ENCODE data around the gene BCL2A1.

Gene BCL2A1

DNA sequence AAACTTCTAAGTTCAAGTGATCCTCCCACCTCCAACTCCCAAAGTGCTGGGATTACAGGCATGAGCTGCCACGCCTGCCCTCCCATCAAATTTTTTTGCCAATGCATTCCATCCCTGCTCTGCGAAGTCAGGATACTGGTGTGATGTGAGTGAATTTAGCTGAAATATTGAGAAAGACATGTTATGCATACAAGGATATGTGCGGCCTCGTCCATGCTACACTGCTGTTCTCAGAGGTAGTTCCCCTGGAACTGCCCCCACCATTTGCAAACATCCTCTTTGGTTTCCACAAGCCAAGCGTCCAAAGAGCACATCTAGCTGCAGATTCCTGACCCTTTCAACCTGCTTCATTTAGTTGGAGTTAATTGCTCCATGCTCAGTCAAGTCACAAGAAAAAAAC, 36.5 kb upstream of the BCL2A1 start:
- Mint-ChIP-seq H3K4me1 (no peaks in the 10 kb centered on the region), H3K27ac (ENCODE audit: low read depth) (no peak overlapping the region), H3K4me3 (no peak overlapping the region)

DNA sequence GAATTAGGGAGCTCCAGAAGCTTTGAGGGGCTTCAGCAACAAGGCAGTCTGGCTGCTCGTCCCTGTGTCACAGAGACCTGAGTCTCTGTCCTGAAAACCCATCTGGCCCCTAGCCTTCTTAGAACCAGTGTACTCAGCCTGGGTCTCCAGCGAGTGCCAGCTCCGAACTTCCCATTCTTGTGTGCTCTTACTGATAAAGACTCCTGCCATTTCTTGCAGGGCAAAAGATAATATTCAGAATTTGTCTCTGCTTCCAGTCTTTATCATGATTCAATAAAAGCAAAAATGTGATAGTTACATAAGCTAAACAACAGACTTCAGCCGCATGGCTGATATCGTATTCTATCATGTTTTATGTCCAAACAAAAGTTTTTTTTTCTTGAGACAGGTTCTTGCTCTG, 36.0 kb upstream of the BCL2A1 start:
- Mint-ChIP-seq H3K27ac (ENCODE audit: low read depth) (no peak overlapping the region), H3K27me3 (no peaks in the 10 kb centered on the region), H3K9me3 (no peaks in the 10 kb centered on the region), H3K4me3 (no peak overlapping the region), H3K36me3 (ENCODE audit: insufficient read depth) (no peaks in the 10 kb centered on the region), H3K4me1 (no peaks in the 10 kb centered on the region)
- no peak for ATAC-seq (replicated peaks; ENCODE audit: extremely low read depth, poor library complexity, severe bottlenecking)
- no peak for DNase-seq (ENCODE audit: low spot score in 2 of 2)

More for the DNA sequence above, 36.5 kb upstream of the BCL2A1 start:
- Mint-ChIP-seq H3K36me3 (ENCODE audit: insufficient read depth) (no peaks in the 10 kb centered on the region), H3K9me3 (no peaks in the 10 kb centered on the region), H3K27me3 (no peaks in the 10 kb centered on the region)
- ATAC-seq (replicated peaks; ENCODE audit: extremely low read depth, poor library complexity, severe bottlenecking) = no peak
- no peak for DNase-seq (ENCODE audit: low spot score in 2 of 2)

DNA sequence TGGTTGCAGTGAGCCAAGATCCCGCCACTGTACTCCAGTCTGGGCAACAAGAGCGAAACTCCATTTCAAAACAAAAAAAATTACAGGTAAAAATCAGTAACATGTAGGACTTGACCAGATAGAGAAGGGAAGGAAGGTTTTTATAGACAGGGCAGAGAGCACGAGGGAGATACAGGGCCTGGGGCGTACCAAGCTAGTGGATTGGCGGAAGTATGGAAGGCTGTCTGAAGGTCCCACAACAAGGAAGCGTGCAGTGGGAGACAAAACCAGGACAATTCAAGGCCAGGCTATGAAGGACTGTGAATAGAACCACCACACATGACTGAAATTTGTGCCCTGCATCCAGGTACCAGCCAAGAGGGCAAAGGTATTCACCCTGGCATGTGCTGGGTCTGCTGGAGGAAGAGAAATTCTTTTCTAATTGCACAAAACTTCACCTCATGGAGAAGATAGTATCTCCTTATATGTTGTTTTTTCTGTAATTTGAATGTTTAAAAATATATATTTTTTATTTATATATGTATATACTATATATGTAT, 33.0 kb upstream of the BCL2A1 start:
- no peak for DNase-seq (ENCODE audit: low spot score in 2 of 2)
- Mint-ChIP-seq H3K36me3 (ENCODE audit: insufficient read depth) (no peaks in the 10 kb centered on the region), H3K4me3 (no peak overlapping the region), H3K27ac (ENCODE audit: low read depth) (no peak overlapping the region), H3K9me3 (no peaks in the 10 kb centered on the region), H3K27me3 (no peaks in the 10 kb centered on the region), H3K4me1 (no peaks in the 10 kb centered on the region)
- ATAC-seq (replicated peaks; ENCODE audit: extremely low read depth, poor library complexity, severe bottlenecking) = no peak

DNA sequence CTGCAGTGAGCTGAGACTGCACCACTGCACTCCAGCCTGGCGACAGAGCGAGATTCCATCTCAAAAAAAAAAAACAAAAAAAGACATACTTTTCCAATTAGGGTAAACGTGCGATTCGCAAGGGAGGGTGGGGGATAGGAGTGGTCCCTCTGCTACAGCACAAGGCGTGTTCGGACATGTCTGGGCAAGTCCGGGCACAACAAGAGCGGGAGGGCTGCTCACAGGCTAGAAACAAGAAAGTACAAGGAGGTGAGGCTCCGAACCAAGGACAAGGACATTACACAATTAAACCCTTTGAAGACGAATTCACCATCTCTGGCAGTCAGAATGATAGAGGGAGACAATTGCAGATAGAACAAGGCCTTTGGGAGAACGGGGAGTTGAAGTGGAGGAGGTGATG, 32.2 kb upstream of the BCL2A1 start:
- no peak overlapping the region for H3K4me3 Mint-ChIP-seq
- no peaks in the 10 kb centered on the region for H3K36me3 Mint-ChIP-seq (ENCODE audit: insufficient read depth)
- ATAC-seq (replicated peaks; ENCODE audit: extremely low read depth, poor library complexity, severe bottlenecking) (no peak), DNase-seq (ENCODE audit: low spot score in 2 of 2) (no peak)
- H3K4me1 Mint-ChIP-seq = no peaks in the 10 kb centered on the region
- H3K27me3 Mint-ChIP-seq = no peaks in the 10 kb centered on the region
- H3K9me3 Mint-ChIP-seq = no peaks in the 10 kb centered on the region
- H3K27ac Mint-ChIP-seq (ENCODE audit: low read depth) = no peak overlapping the region

DNA sequence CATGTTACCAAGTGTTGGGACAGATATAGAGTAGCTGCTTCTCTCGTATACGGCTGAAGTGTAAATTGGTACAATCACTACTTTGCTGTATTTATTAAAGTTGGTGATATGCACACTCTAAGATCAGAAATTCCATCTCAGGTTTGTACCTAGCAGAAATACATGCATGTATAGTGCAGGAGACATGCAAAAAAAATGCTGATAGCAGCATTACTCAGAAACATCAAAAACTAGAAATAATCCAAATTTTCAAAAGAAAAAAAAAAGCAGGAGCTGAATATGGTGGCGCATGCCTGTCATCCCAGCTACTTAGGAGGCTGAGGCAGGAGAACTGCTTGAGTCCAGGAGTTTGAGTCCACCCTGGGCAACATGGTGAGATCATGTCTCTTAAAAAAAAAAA, 31.3 kb upstream of the BCL2A1 start:
- H3K4me1 Mint-ChIP-seq = no peaks in the 10 kb centered on the region
- no peaks in the 10 kb centered on the region for H3K9me3 Mint-ChIP-seq
- no peaks in the 10 kb centered on the region for H3K27me3 Mint-ChIP-seq
- DNase-seq (ENCODE audit: low spot score in 2 of 2) (no peak), ATAC-seq (replicated peaks; ENCODE audit: extremely low read depth, poor library complexity, severe bottlenecking) (no peak)
- no peak overlapping the region for H3K4me3 Mint-ChIP-seq
- H3K27ac Mint-ChIP-seq (ENCODE audit: low read depth) = no peak overlapping the region
- H3K36me3 Mint-ChIP-seq (ENCODE audit: insufficient read depth) = no peaks in the 10 kb centered on the region

DNA sequence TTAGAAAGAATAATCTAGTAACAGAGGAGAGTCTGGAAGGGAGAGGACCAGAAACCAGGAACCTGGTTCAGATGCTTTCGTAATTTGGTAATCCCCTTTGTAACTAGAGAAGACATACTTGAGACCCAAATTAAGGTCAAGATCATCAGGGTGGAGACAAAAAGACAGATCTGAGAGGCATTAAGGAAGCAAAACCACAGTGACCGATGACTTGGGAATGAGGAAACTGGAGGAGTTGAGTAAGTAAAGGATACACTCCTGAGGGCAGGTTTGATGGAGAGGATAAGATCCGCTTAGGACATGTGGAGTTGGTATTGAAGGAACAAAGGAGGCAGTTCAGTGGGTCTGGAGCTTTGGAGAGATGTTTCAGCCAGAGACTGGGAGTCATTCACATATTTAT, 23.6 kb upstream of the BCL2A1 start:
- no peak overlapping the region for H3K27ac Mint-ChIP-seq (ENCODE audit: low read depth)
- H3K36me3 Mint-ChIP-seq (ENCODE audit: insufficient read depth) = no peaks in the 10 kb centered on the region
- no peak for DNase-seq (ENCODE audit: low spot score in 2 of 2)
- no peak overlapping the region for H3K4me3 Mint-ChIP-seq
- no peaks in the 10 kb centered on the region for H3K9me3 Mint-ChIP-seq
- H3K27me3 Mint-ChIP-seq = no peaks in the 10 kb centered on the region
- ATAC-seq (replicated peaks; ENCODE audit: extremely low read depth, poor library complexity, severe bottlenecking) = no peak
- peaks cover 4% of the 10 kb centered on the region for H3K4me1 Mint-ChIP-seq

DNA sequence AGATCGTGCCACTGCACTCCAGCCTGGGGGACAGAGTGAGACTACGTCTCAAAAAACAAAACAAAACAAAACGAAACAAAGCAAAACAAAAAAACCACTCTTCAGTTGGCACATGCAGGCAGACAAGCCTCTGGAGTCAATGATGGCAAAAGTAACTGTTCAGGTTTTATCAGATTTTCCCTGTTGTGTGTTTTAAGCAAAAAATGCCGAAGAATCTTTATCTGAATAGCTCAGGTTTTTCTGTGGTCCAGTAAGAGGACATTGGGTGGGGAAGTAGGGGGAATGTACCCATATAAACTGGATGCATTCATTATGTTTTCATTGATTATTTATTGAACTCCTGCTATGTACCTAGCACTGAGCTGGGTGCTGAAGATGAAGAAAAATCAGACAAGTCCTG, 20.8 kb upstream of the BCL2A1 start:
- H3K36me3 Mint-ChIP-seq (ENCODE audit: insufficient read depth) = no peaks in the 10 kb centered on the region
- ATAC-seq (replicated peaks; ENCODE audit: extremely low read depth, poor library complexity, severe bottlenecking) = no peak
- no peak overlapping the region for H3K4me3 Mint-ChIP-seq
- no peaks in the 10 kb centered on the region for H3K27me3 Mint-ChIP-seq
- H3K27ac Mint-ChIP-seq (ENCODE audit: low read depth) = no peak overlapping the region
- peaks cover 4% of the 10 kb centered on the region for H3K4me1 Mint-ChIP-seq
- no peaks in the 10 kb centered on the region for H3K9me3 Mint-ChIP-seq
- DNase-seq (ENCODE audit: low spot score in 2 of 2) = no peak

DNA sequence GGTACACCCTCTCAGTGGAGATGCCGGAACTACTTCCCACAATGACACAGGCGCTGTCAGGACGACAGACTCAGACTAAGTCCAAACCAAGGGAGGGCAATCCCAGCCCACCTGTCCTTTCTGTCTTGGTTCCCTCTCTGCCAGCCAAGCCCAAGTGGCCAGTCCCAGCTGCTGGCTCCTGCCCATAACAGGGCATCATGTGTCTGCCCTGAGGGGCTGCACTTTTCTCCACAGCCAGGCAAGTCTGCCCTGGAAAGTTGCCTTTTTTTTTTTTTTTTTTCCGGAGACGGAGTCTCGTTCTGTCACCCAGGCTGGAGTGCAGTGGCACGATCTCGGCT, 20.0 kb upstream of the BCL2A1 start:
- Mint-ChIP-seq H3K27ac (ENCODE audit: low read depth) (no peak overlapping the region), H3K4me1 (peaks cover 4% of the 10 kb centered on the region), H3K4me3 (no peak overlapping the region), H3K36me3 (ENCODE audit: insufficient read depth) (no peaks in the 10 kb centered on the region), H3K9me3 (no peaks in the 10 kb centered on the region), H3K27me3 (no peaks in the 10 kb centered on the region)
- ATAC-seq (replicated peaks; ENCODE audit: extremely low read depth, poor library complexity, severe bottlenecking) = no peak
- no peak for DNase-seq (ENCODE audit: low spot score in 2 of 2)

DNA sequence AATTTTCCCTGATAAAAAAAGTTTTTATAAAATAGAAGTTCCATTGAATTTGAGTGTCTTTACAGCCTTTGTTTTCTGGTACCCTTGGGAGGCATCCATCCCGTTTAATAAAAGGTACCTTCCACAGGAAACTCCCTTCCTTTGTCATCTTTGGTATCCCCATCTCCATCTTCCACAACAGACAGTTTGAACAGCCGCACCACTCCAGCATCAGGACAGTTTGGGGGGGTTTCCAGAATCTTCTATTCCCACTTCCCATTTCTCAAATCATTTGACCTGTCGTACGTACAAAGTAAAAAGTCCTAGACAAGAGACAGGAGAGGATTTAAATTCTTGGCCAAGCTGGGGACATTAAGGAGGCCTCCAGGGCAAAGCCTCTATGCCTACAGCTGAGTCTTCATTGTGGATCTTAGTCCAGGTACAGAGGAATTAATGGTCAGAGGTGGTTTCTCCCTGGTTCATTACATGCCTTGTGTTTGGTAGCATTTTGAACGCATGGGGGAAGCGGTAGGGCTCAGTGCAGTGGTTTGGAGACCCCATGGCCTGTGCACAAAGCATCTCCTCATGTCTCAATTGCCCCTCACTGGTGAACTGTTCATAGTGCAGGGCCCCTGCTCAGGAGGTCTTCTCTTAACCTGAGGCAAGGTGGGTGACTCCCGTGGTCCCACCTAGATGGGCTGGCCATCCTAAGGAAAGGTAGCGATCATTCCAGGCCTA, 19.4 kb upstream of the BCL2A1 start:
- Mint-ChIP-seq H3K4me1 (peaks cover 4% of the 10 kb centered on the region), H3K4me3 (no peak overlapping the region), H3K27me3 (no peaks in the 10 kb centered on the region), H3K9me3 (no peaks in the 10 kb centered on the region), H3K36me3 (ENCODE audit: insufficient read depth) (no peaks in the 10 kb centered on the region), H3K27ac (ENCODE audit: low read depth) (no peak overlapping the region)
- DNase-seq (ENCODE audit: low spot score in 2 of 2) = no peak
- ATAC-seq (replicated peaks; ENCODE audit: extremely low read depth, poor library complexity, severe bottlenecking) = no peak

DNA sequence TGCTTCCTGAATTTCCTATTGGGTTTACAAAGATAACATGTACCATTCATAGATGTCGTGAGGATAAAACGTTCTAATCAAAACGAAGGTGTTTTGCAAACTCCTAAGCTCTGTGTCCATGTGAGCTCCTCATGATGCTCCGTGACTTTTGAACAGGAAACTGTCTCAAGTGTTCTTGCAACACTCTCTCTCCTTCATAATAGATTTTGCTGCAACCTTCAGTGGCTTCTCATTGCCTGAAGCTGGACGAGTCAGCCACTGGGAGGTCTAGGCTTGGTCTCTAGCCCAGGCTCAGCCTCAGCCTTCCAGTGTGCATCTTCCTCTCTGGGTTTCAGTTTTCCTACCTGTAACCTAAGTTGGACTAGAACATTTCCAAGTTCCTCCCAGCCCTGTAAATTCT, 18.7 kb upstream of the BCL2A1 start:
- ATAC-seq (replicated peaks; ENCODE audit: extremely low read depth, poor library complexity, severe bottlenecking) (no peak), DNase-seq (ENCODE audit: low spot score in 2 of 2) (no peak)
- H3K4me3 Mint-ChIP-seq = no peak overlapping the region
- H3K36me3 Mint-ChIP-seq (ENCODE audit: insufficient read depth) = no peaks in the 10 kb centered on the region
- no peak overlapping the region for H3K27ac Mint-ChIP-seq (ENCODE audit: low read depth)
- no peaks in the 10 kb centered on the region for H3K9me3 Mint-ChIP-seq
- peaks cover 4% of the 10 kb centered on the region for H3K4me1 Mint-ChIP-seq
- H3K27me3 Mint-ChIP-seq = no peaks in the 10 kb centered on the region

DNA sequence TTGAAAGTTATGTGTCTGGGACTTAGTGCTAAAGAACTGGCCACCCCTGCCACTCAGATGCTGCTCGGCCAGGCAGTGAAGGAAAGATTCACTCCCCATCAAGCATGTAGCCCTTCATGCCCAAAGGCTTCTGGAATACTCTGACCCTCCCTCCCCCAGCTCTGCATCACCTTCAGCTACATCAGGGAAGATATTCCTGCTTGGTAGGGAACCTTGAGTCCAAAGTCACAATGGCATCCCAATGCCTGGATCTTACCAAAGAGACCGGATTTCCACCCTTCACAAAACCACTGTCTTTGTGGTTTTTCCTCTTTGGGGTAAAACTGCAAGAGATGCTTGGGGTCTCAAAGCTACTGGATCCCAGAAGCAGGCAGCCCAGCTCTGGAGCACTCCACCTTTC, 18.2 kb upstream of the BCL2A1 start:
- DNase-seq (ENCODE audit: low spot score in 2 of 2) = no peak
- Mint-ChIP-seq H3K9me3 (no peaks in the 10 kb centered on the region), H3K36me3 (ENCODE audit: insufficient read depth) (no peaks in the 10 kb centered on the region), H3K4me3 (no peak overlapping the region), H3K27me3 (no peaks in the 10 kb centered on the region), H3K27ac (ENCODE audit: low read depth) (no peak overlapping the region), H3K4me1 (peaks cover 4% of the 10 kb centered on the region)
- ATAC-seq (replicated peaks; ENCODE audit: extremely low read depth, poor library complexity, severe bottlenecking) = no peak

DNA sequence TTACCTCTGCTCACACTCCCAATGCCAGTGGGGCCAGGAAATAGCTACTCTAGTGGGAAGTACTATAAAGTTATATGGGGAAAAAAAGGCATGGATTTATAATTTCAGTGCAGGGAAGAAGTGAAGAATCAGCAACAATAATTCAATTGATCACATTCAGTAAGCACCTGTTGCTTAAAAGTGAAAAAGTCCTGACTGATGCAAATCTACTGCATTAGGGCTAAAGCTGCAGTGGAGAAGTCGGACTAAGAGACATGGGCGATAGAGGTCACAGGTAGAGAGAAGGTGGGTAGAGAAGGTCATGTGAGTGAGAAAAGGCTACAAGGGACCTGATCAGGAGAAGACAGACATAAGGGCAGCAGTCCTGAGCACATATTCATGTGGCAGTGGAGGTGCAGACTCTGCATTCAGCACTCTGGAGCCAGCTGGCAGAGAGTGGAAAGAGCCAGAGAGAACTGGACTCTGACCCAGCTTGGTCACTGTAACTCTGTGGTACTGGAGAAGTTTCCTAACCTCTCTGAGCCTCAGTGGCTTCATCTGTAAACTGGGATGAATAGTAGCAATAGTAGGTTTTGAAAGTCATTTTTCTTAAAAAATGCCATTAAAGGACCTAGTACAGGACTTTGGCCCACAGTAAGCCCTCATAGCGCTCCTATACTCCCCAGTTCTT, 17.6 kb upstream of the BCL2A1 start:
- peak overlapping the region; percentile 1 for H3K27ac Mint-ChIP-seq (ENCODE audit: low read depth)
- no peak overlapping the region for H3K4me3 Mint-ChIP-seq
- no peaks in the 10 kb centered on the region for H3K9me3 Mint-ChIP-seq
- no peaks in the 10 kb centered on the region for H3K36me3 Mint-ChIP-seq (ENCODE audit: insufficient read depth)
- no peaks in the 10 kb centered on the region for H3K27me3 Mint-ChIP-seq
- H3K4me1 Mint-ChIP-seq = peaks cover 3% of the 10 kb centered on the region
- no peak for ATAC-seq (replicated peaks; ENCODE audit: extremely low read depth, poor library complexity, severe bottlenecking)
- no peak for DNase-seq (ENCODE audit: low spot score in 2 of 2)

DNA sequence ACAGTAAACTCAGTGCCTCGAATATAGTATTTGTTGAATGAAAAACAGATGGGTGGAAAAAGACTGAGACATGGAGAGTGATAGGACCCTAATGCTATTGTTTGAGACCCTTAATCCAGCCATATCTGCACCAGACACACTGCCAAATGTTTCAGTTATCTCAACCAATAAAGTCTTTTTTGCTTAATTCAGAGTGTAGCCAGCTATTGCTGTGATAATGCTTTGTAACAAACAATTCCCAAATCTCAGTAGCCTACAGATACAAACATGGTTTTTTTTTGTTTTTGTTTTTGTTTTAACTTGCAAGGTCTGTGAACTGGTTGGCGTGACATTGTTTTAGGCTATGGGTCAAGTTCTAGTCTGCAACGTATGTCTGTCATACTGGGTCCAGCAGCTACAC, 17.0 kb upstream of the BCL2A1 start:
- H3K27me3 Mint-ChIP-seq = no peaks in the 10 kb centered on the region
- no peak for ATAC-seq (replicated peaks; ENCODE audit: extremely low read depth, poor library complexity, severe bottlenecking)
- H3K27ac Mint-ChIP-seq (ENCODE audit: low read depth) = peak overlapping the region; percentile 1
- H3K4me3 Mint-ChIP-seq = no peak overlapping the region
- H3K36me3 Mint-ChIP-seq (ENCODE audit: insufficient read depth) = no peaks in the 10 kb centered on the region
- no peaks in the 10 kb centered on the region for H3K4me1 Mint-ChIP-seq
- no peak for DNase-seq (ENCODE audit: low spot score in 2 of 2)
- no peaks in the 10 kb centered on the region for H3K9me3 Mint-ChIP-seq
